T follicular helper cell (primary cell): ENCODE results near the gene NCEH1.

ENCODE experiments used
- DNase-seq: peaks from one replicate; pipeline ENCODE4 v3.0.0-alpha.2; 2020; ENCODE audit warnings: low read depth

The NCEH1 gene

GRCh38 chr3:172581757-172582166, 129.1 kb downstream of the NCEH1 start:
- DNase-seq = no peak

- DNase-seq = no peak
These were observed 130.0 kb downstream of the NCEH1 start for GRCh38 chr3:172580680-172581401.
